GM19438 (cell line): ENCODE data around the gene CNTROB.
"Not testable (repeated sequence)": the region's sequence is repeated elsewhere in the genome, so short reads cannot be mapped to it uniquely, and the experiment has no call there.

Experiments
- ATAC-seq: cut with Tn5 transposase; IDR thresholded peaks from one replicate; pipeline ENCODE4 v1.9.1; 2021; ENCODE audit warnings: low read depth; ENCODE audit not compliant: unreplicated experiment

CNTROB gene

GRCh38 chr17:7940034-7940433 is 8.0 kb downstream of the CNTROB start:
- no peak for ATAC-seq

DNA sequence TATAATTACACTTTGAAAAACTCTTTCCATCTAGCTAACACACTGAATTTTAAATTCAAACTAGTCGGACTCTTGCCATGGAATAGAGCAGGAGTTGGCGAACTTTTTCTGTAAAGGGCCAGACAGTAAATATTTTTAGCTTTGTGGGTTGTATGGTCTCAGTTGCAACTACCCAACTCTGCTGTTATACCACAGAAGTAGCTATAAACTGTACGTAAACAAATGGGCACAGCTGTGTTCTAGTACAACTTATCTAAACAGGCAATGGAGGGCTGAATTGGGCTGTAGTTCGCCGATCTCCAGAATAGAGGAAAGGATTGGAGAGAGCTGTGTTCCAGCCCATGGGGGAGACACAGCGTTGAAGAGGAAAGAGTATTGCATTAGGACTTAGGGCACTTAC is 8.7 kb downstream of the CNTROB start:
- no peak for ATAC-seq

GRCh38 chr17:7943291-7943690 is 11.3 kb downstream of the CNTROB start:
- ATAC-seq = no peak

GRCh38 chr17:7944326-7944725 is 12.3 kb downstream of the CNTROB start:
- no peak for ATAC-seq

DNA sequence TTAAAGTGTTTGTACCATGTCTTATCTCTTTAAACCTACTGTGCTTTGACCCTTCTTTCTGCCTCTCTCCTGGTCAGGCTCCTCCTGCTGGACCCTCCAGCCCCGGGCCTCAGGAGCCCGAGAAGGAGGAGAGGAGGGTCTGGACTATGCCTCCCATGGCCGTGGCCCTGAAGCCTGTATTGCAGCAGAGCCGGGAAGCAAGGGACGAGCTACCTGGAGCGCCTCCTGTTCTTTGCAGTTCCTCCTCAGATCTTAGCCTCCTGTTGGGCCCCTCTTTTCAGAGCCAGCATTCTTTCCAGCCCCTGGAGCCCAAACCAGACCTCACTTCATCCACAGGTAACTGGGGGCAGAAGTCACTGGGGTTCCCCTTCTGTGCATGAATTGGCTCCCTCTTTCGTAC is 13.6 kb downstream of the CNTROB start:
- ATAC-seq = no peak

GRCh38 chr17:7946441-7946840 is 14.4 kb downstream of the CNTROB start:
- no peak for ATAC-seq

DNA sequence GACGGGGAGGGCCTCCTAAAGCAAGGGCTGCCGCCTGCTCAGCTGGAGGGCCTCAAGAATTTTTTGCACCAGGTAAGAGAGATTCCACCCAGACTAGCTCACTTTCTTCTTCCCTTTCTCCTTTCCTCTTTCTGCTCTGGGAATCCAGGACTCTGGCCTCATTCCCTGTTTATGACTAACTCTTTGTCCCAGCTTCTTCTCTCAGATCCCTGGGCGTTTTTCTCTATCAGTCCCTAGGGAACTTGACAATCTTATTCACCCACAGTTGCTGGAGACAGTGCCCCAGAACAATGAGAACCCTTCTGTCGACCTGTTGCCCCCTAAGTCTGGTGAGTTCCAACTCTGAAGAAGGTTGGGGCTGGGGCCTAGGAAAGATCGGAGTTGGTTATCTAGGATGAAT is 15.6 kb downstream of the CNTROB start:
- no peak for ATAC-seq

- ATAC-seq = no peak
Measured at GRCh38 chr17:7950578-7950977, 18.6 kb downstream of the CNTROB start.

DNA sequence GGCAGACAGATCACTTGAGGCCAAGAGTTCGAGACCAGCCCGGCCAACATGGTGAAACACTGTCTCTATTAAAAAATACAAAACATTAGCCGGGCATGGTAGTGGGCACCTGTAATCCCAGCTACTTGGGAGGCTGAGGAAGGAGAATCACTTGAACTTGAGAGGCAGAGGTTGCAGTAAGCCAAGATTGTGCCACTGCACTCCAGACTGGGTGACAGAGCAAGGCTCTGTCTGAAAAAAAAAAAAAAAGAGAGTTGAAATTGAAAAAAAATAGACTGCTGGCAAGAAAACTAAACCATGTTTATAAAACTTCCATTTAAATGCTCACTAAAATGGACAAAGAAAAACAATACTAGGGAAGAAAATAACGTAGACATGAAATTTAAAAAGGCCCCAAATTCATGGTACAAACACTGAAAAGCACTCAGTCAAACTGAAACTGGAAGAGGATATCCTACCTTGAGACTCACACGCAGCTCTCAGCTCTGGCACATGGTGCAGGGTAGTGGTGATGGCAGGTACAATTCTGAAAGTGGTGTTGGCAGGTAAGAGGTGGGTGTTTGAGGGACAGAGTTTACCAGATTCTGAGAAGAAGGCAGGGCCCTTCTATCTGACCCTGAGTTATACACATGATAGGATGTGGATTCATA is 19.3 kb downstream of the CNTROB start:
- ATAC-seq = no peak

GRCh38 chr17:7953266-7953665 is 21.3 kb downstream of the CNTROB start:
- ATAC-seq = not testable (repeated sequence)

DNA sequence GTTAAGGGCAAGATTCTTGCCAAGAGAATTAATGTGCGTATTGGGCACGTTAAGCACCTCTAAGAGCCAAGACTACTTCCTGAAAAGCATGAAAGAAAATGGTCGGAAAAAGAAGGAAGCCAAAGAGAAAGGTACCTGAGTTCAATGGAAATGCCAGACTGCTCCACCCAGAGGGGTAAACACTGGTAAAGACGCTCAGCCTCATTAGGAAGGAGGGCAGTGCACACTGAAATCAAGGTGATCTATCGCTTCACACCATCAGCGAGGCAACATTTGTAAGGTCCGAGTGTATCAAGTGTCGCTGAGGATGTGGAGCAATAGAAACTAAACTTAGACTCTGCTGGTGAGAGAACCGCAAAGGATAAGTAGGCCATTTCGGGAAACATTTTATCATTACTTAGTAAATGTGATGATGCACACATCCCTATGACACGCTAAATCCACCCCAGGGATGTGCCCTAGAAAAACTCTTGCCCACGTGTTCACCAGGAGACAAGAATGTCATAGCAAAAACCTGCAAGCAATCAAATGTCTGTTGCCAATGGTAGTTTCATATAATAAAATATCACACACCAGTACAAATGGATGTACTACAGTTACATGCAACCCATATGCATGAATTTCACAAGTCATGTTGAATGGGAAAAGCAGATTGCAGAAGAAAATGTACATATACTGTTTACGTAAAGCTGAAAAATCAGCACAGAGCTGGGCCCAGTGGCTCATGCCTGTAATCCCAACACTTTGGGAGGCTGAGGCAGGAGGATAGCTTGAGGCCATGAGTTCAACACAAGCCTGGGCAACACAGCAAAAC is 23.6 kb downstream of the CNTROB start:
- no peak for ATAC-seq

GRCh38 chr17:7956228-7956965 is 24.4 kb downstream of the CNTROB start:
- no peak for ATAC-seq

DNA sequence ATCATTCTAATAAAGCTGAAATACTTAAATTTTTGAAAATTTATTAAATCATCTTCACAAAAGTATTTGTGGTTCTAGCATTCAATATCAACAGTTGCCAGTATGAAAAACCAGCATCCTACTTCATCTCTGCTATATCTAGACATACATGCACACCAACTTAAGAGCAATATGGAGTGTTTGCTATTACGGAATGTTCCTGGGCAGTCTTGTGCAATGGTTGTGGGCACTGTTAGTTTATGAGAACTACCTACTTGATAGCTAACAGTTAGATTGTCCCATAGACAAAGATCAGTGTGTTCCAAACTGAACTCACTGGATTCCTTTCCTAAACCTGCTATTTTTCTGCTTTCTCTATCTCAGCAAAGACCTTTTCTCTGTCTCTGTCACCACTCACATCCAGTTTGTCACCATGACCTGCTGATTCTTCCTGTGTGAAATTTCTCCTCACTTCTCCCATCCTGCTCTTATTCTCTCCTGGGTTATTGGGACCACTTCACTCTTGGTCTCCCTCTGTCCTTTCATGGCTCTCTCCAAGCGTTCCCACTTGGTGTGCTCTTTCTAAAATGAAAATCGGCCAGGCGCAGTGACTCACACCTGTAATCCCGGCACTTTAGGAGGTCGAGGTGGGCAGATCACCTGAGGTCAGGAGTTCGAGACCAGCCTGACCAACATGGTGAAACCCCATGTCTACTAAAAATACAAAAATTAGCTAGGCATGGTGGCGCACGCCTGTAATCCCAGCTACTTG is 27.7 kb downstream of the CNTROB start:
- no peak for ATAC-seq

GRCh38 chr17:7961421-7961820 is 29.4 kb downstream of the CNTROB start:
- no peak for ATAC-seq

DNA sequence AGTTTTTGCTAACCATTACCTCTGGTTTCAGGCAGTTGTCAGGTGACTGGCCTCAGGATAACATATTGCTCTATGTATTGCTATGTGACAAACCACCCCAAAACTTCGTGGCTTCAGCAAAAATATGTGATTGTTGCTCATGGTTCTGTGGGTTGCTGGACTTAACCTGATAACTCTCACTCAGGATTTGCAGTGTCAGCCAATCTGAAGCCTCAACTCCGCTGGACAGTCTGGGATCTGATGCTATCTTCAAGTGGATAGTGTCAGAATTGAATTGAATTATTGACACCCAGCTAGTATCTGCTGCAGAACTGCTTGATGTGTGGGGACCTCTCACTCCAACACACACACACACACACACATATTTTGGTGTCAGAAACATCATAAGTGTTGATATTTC is 35.7 kb downstream of the CNTROB start:
- ATAC-seq = no peak

- ATAC-seq = no peak
Measured at GRCh38 chr17:7969433-7969832, 37.4 kb downstream of the CNTROB start.

DNA sequence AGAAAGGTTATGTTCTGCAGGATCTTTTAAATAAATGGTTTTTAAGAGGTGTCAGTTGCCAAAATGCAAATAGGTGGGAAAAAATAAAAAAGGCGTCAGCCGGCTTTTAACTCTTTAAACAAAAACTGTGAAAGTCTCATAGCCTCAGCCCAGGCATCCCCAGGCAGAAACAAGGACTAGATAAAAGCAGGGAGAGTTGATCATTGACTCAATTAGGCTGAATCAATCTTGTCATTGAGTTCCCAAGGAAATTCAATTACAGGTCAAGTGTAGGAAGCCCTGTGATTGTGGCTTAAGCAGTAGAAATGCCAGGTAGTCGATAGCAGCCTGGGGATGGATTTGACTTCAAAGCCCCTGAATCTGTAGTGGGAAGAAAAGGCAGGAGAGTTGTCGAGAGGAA is 39.6 kb downstream of the CNTROB start:
- ATAC-seq = no peak

- no peak for ATAC-seq
Measured at GRCh38 chr17:7972131-7972785, 40.3 kb downstream of the CNTROB start.

GRCh38 chr17:7974638-7975131 is 42.7 kb downstream of the CNTROB start:
- ATAC-seq = no peak

DNA sequence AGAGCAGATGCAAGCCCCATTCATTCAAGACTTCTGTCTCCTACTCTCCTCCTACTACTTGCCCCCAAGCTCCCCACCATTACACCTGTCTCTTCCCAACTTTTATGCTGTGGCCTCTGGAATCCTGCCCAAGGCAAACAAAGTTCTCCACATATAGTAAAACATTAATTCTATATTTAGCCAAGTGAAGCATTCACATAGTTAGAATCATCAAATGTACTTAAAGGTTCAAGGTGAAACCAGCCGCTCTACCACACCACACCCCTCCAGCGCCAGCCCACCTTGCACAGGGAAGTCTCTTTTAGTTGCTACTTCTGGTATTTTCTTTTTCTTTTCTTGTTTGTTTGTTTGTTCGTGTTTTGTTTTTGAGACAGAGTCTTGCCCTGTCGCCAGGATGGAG is 45.0 kb downstream of the CNTROB start:
- ATAC-seq = no peak
